Osteocyte (in vitro differentiated cells): ENCODE measurements around the gene KCTD5. TPM values are rescaled to one million over a fixed set of nuclear protein-coding genes. Genes with fewer than 3 reads are reported as not detected.
"Not testable (repeated sequence)": the region's sequence is repeated elsewhere in the genome, so short reads cannot be mapped to it uniquely, and the experiment has no call there.

Experiments
- DNase-seq: peaks from one replicate; pipeline ENCODE4 v3.0.0; 2021; ENCODE audit warnings: mixed read lengths; ENCODE audit not compliant: unreplicated experiment; ENCODE audit errors: extremely low spot score
- H3K27ac Mint-ChIP-seq: one replicate; pipeline ENCODE4 v1.8.0; 2021; ENCODE audit warnings: mild to moderate bottlenecking, mixed read lengths; ENCODE audit not compliant: unreplicated experiment
- H3K27me3 Mint-ChIP-seq: one replicate; pipeline ENCODE4 v1.8.0; 2021; ENCODE audit warnings: mixed read lengths; ENCODE audit not compliant: unreplicated experiment
- H3K36me3 Mint-ChIP-seq: one replicate; pipeline ENCODE4 v1.8.0; 2021; ENCODE audit warnings: mixed read lengths; ENCODE audit not compliant: unreplicated experiment
- H3K4me1 Mint-ChIP-seq: one replicate; pipeline ENCODE4 v1.8.0; 2021; ENCODE audit warnings: mixed read lengths; ENCODE audit not compliant: unreplicated experiment
- H3K4me3 Mint-ChIP-seq: one replicate; pipeline ENCODE4 v1.8.0; 2021; ENCODE audit warnings: mild to moderate bottlenecking, moderate library complexity, mixed read lengths; ENCODE audit not compliant: unreplicated experiment
- H3K9me3 Mint-ChIP-seq: one replicate; pipeline ENCODE4 v1.8.0; 2021; ENCODE audit warnings: mixed read lengths; ENCODE audit not compliant: unreplicated experiment
- CTCF ChIP-seq: fragments of 200-600 bp; sonication (generic); IDR thresholded peaks from 2 replicates; pipeline ENCODE4 v1.5.0; 2021; ENCODE audit warnings: antibody characterized with exemption, mild to moderate bottlenecking, moderate library complexity
- long read RNA-seq: library from polyadenylated mRNA; unstranded; transcript quantifications from one replicate; pipeline ENCODE4 v2.0.0, GENCODE V29; 2021
- total RNA-seq: library from RNA; stranded (reverse); gene quantifications from 2 replicates; pipeline ENCODE4 v1.2.1, GENCODE V29; 2021

The KCTD5 gene
- 28.0 and 28.1 TPM in 2 replicates for total RNA-seq
- long read RNA-seq, partial matches to known transcripts, result 4 of 7 reads
- long read RNA-seq, other reads (novel, unspliced or antisense), result 0 of 7 reads

- Mint-ChIP-seq H3K27me3 (no peaks in the 10 kb centered on the region), H3K27ac (peak within 1 kb of the TSS; percentile 98), H3K9me3 (no peaks in the 10 kb centered on the region), H3K36me3 (no peaks in the 10 kb centered on the region), H3K4me3 (peak within 1 kb of the TSS; percentile 99), H3K4me1 (peaks cover 20% of the 10 kb centered on the region)
- TF ChIP-seq CTCF, result no peak
- peak; percentile 98 for DNase-seq
Observed at GRCh38 chr16:2682209-2683021, at the start of gene KCTD5. Gene KCTD5, plus strand, starts transcription at chr16:2682523. Its CDS starts 26 bp downstream, at chr16:2682549.

GRCh38 chr16:2639071-2639721 is 43.1 kb upstream of the KCTD5 start:
- not testable (repeated sequence) for H3K9me3 Mint-ChIP-seq, DNase-seq, H3K27ac Mint-ChIP-seq, H3K4me1 Mint-ChIP-seq, H3K4me3 Mint-ChIP-seq, H3K36me3 Mint-ChIP-seq, H3K27me3 Mint-ChIP-seq
- peak; percentile 21 for TF ChIP-seq CTCF

- not testable (repeated sequence) for H3K9me3 Mint-ChIP-seq, H3K27ac Mint-ChIP-seq, H3K4me1 Mint-ChIP-seq
Observed at GRCh38 chr16:2639722-2640072, 42.6 kb upstream of the KCTD5 start.

GRCh38 chr16:2642561-2642960 is 39.8 kb upstream of the KCTD5 start:
- H3K36me3 Mint-ChIP-seq, H3K4me1 Mint-ChIP-seq, DNase-seq, H3K9me3 Mint-ChIP-seq, H3K4me3 Mint-ChIP-seq, H3K27me3 Mint-ChIP-seq, H3K27ac Mint-ChIP-seq: not testable (repeated sequence)

More at GRCh38 chr16:2639722-2640072, 42.6 kb upstream of the KCTD5 start:
- not testable (repeated sequence) for H3K4me3 Mint-ChIP-seq, H3K36me3 Mint-ChIP-seq, H3K27me3 Mint-ChIP-seq, DNase-seq

GRCh38 chr16:2644754-2645453 is 37.4 kb upstream of the KCTD5 start:
- not testable (repeated sequence) for H3K4me3 Mint-ChIP-seq, H3K36me3 Mint-ChIP-seq, H3K9me3 Mint-ChIP-seq, H3K27ac Mint-ChIP-seq, H3K27me3 Mint-ChIP-seq, DNase-seq, H3K4me1 Mint-ChIP-seq

GRCh38 chr16:2651268-2651871 is 31.0 kb upstream of the KCTD5 start:
- DNase-seq, H3K4me1 Mint-ChIP-seq, H3K27ac Mint-ChIP-seq, H3K27me3 Mint-ChIP-seq, H3K4me3 Mint-ChIP-seq, H3K9me3 Mint-ChIP-seq, H3K36me3 Mint-ChIP-seq: not testable (repeated sequence)

- DNase-seq, H3K9me3 Mint-ChIP-seq, H3K36me3 Mint-ChIP-seq, H3K27me3 Mint-ChIP-seq, H3K4me1 Mint-ChIP-seq, H3K4me3 Mint-ChIP-seq, H3K27ac Mint-ChIP-seq: not testable (repeated sequence)
Observed at GRCh38 chr16:2653915-2654314, 28.4 kb upstream of the KCTD5 start.

- not testable (repeated sequence) for H3K27me3 Mint-ChIP-seq, DNase-seq
Observed at GRCh38 chr16:2654949-2655348, 27.4 kb upstream of the KCTD5 start.

More at GRCh38 chr16:2654949-2655348, 27.4 kb upstream of the KCTD5 start:
- H3K4me3 Mint-ChIP-seq, H3K4me1 Mint-ChIP-seq, H3K27ac Mint-ChIP-seq, H3K9me3 Mint-ChIP-seq, H3K36me3 Mint-ChIP-seq: not testable (repeated sequence)
